Measurements from ENCODE around the gene SPATA33.
"Not testable (repeated sequence)": the region's sequence is repeated elsewhere in the genome, so short reads cannot be mapped to it uniquely, and the experiment has no call there.

Gene SPATA33

GRCh38 chr16:89670496-89671431, 13.1 kb downstream of the SPATA33 start:
- TF ChIP-seq EZH2phosphoT487 (IDR thresholded peaks at IDR 0.05; ENCODE audit: low read length) (no peak), EZH2 (optimal IDR thresholded peaks at IDR 0.05; ENCODE audit: low read depth, low read length) (no peak)
- TF ChIP-seq, protein P1, sequence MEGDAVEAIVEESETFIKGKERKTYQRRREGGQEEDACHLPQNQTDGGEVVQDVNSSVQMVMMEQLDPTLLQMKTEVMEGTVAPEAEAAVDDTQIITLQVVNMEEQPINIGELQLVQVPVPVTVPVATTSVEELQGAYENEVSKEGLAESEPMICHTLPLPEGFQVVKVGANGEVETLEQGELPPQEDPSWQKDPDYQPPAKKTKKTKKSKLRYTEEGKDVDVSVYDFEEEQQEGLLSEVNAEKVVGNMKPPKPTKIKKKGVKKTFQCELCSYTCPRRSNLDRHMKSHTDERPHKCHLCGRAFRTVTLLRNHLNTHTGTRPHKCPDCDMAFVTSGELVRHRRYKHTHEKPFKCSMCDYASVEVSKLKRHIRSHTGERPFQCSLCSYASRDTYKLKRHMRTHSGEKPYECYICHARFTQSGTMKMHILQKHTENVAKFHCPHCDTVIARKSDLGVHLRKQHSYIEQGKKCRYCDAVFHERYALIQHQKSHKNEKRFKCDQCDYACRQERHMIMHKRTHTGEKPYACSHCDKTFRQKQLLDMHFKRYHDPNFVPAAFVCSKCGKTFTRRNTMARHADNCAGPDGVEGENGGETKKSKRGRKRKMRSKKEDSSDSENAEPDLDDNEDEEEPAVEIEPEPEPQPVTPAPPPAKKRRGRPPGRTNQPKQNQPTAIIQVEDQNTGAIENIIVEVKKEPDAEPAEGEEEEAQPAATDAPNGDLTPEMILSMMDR (IDR thresholded peaks at IDR 0.05; ENCODE audit: low read length), result no peak
- no peaks in the 10 kb centered on the region for H3K4me1 ChIP-seq (ENCODE audit: low read length)
- H3K4me2 ChIP-seq (ENCODE audit: low read depth, low read length), result no peak overlapping the region

GRCh38 chr16:89671565-89671964, 13.9 kb downstream of the SPATA33 start:
- not testable (repeated sequence) for H2AFZ ChIP-seq (ENCODE audit: low read length); H3K4me1 ChIP-seq (ENCODE audit: low read length); H3K4me2 ChIP-seq (ENCODE audit: low read depth, low read length); H3F3A ChIP-seq (ENCODE audit: insufficient read depth, low read length); H4K20me1 ChIP-seq (ENCODE audit: insufficient read depth, low read length); H3K79me2 ChIP-seq (ENCODE audit: low read length); H3K9me3 ChIP-seq (replicated peaks; ENCODE audit: insufficient read depth, low read length); H3K27me3 ChIP-seq (replicated peaks; ENCODE audit: insufficient read depth, low read length); H3K36me3 ChIP-seq (replicated peaks; ENCODE audit: insufficient read depth, low read length); H3K4me3 ChIP-seq (ENCODE audit: low read length); DNase-seq; H3K9ac ChIP-seq (ENCODE audit: low read length); H3K9me2 ChIP-seq (replicated peaks; ENCODE audit: insufficient read depth, low read length); H3K27ac ChIP-seq (ENCODE audit: low read length)

More at GRCh38 chr16:89670496-89671431, 13.1 kb downstream of the SPATA33 start:
- H3K4me3 ChIP-seq (ENCODE audit: low read length), result no peak overlapping the region
- no peak for DNase-seq
- H3K27me3 ChIP-seq (replicated peaks; ENCODE audit: insufficient read depth, low read length), result no peaks in the 10 kb centered on the region
- no peaks in the 10 kb centered on the region for H3K79me2 ChIP-seq (ENCODE audit: low read length)
- no peak overlapping the region for H3K9ac ChIP-seq (ENCODE audit: low read length)
- no peak overlapping the region for H3K27ac ChIP-seq (ENCODE audit: low read length)
- no peaks in the 10 kb centered on the region for H3F3A ChIP-seq (ENCODE audit: insufficient read depth, low read length)
- H2AFZ ChIP-seq (ENCODE audit: low read length), result no peak overlapping the region
- no peaks in the 10 kb centered on the region for H3K36me3 ChIP-seq (replicated peaks; ENCODE audit: insufficient read depth, low read length)
- no peaks in the 10 kb centered on the region for H3K9me3 ChIP-seq (replicated peaks; ENCODE audit: insufficient read depth, low read length)
- H3K9me2 ChIP-seq (replicated peaks; ENCODE audit: insufficient read depth, low read length), result no peaks in the 10 kb centered on the region
- H4K20me1 ChIP-seq (ENCODE audit: insufficient read depth, low read length), result no peaks in the 10 kb centered on the region

DNA sequence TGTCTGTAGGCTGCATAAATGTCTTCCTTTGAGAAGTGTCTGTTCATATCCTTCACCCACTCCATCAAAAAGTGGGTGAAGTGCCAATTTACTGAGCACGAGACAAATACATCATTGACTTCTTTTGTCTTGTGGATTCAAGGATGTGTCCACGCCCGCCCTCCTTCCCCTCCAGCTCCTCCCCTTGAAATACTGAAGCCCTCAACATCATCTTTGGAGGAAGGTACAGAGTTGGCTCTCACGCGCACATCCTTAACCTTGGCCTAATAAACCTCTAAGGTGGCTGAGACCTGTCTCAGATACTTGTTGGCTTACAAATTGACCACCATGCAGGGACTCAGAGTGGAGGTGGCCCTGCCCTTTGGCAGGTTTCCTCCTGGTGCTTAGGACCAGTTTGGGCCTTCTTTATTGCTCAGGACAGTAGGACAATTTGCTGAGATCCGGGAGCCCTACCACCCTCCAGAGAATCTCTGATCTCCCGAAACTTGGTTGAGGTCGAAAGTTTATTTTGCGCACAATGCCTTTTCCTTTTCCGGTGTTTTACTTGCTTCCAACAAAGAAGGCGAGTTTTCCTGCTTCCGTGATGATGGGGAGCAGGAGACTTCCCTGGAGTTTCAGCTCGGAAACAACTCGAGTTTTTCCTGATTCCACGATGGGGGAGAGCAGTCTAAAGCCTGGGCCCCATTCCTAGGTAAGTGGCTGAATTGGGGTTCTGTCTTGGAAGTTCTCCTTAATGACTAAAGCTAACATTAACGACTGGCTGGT, 14.7 kb downstream of the SPATA33 start:
- Histone ChIP-seq H3K9ac (ENCODE audit: low read length) (no peak overlapping the region), H3K4me3 (ENCODE audit: low read length) (no peak overlapping the region), H3K79me2 (ENCODE audit: low read length) (no peaks in the 10 kb centered on the region), H2AFZ (ENCODE audit: low read length) (no peak overlapping the region), H3K36me3 (replicated peaks; ENCODE audit: insufficient read depth, low read length) (no peaks in the 10 kb centered on the region), H3K4me1 (ENCODE audit: low read length) (no peaks in the 10 kb centered on the region), H3F3A (ENCODE audit: insufficient read depth, low read length) (no peaks in the 10 kb centered on the region), H3K9me2 (replicated peaks; ENCODE audit: insufficient read depth, low read length) (no peaks in the 10 kb centered on the region), H3K4me2 (ENCODE audit: low read depth, low read length) (no peak overlapping the region), H4K20me1 (ENCODE audit: insufficient read depth, low read length) (no peaks in the 10 kb centered on the region), H3K27me3 (replicated peaks; ENCODE audit: insufficient read depth, low read length) (no peaks in the 10 kb centered on the region), H3K27ac (ENCODE audit: low read length) (no peak overlapping the region), H3K9me3 (replicated peaks; ENCODE audit: insufficient read depth, low read length) (no peaks in the 10 kb centered on the region)
- TF ChIP-seq, protein P1 (IDR thresholded peaks at IDR 0.05; ENCODE audit: low read length), result no peak
- TF ChIP-seq EZH2 (optimal IDR thresholded peaks at IDR 0.05; ENCODE audit: low read depth, low read length), result no peak
- TF ChIP-seq EZH2phosphoT487 (IDR thresholded peaks at IDR 0.05; ENCODE audit: low read length), result no peak
- DNase-seq, result no peak

All from MM.1S (cell line).